ENCODE measurements around the gene CTNNBIP1.

Gene CTNNBIP1

DNA sequence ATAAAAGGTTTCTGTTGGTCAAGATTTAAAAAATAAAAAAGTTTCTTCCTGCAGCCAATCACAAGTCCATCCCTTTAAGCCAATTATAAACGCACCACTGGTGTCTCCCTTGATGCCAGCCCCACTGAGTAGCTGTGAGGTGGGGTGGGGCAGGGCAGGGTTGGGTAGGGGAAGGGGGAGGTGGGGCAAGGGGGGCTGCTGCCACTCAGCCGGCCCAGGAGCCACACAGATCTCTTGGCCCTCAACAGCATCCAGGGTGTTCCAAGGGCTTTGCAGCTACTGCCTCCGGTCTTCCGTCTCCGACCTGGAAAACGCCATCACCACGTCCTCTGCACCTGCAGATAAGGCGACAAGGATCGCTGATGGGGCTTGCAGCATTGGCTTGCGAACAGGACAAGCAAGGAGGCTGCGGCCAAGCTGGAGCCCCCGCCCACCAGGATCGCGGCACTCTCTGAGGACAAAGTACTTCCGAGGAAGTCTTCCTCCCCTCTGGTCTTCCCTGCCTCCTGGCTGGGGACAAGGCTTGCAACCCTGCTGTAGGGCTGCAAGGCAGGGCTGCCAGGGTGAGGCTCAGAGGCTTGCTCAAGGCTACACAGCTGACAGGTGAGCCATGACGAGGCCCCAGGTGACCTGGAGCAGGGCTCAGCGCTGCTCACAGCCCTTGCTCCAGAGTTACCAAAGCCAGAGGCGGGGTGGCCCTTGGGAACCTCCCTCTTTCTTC, 59.5 kb downstream of the CTNNBIP1 start:
- TF ChIP-seq NFIC (IDR thresholded peaks at IDR 0.05), result no peak
- TF ChIP-seq ZBTB7A (IDR thresholded peaks at IDR 0.05; ENCODE audit: low read depth), result no peak
- TF ChIP-seq YY1 (IDR thresholded peaks at IDR 0.05; ENCODE audit: low read depth), result no peak
- no peak for TF ChIP-seq TCF12 (IDR thresholded peaks at IDR 0.05; ENCODE audit: low read depth)
- no peak for TF ChIP-seq FOXM1 (IDR thresholded peaks at IDR 0.05; ENCODE audit: borderline replicate concordance, low read depth)
- TF ChIP-seq, protein P1, sequence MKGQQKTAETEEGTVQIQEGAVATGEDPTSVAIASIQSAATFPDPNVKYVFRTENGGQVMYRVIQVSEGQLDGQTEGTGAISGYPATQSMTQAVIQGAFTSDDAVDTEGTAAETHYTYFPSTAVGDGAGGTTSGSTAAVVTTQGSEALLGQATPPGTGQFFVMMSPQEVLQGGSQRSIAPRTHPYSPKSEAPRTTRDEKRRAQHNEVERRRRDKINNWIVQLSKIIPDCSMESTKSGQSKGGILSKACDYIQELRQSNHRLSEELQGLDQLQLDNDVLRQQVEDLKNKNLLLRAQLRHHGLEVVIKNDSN (IDR thresholded peaks at IDR 0.05), result no peak
- no peak for TF ChIP-seq CEBPB (IDR thresholded peaks at IDR 0.05)
- TF ChIP-seq RAD21 (IDR thresholded peaks at IDR 0.05; ENCODE audit: low read depth), result no peak
- TF ChIP-seq TAF1 (IDR thresholded peaks at IDR 0.05; ENCODE audit: low read depth), result no peak
- TF ChIP-seq TEAD4 (IDR thresholded peaks at IDR 0.05), result no peak
- no peak for TF ChIP-seq CREB1 (IDR thresholded peaks at IDR 0.05; ENCODE audit: low read depth)
- TF ChIP-seq, protein P2, sequence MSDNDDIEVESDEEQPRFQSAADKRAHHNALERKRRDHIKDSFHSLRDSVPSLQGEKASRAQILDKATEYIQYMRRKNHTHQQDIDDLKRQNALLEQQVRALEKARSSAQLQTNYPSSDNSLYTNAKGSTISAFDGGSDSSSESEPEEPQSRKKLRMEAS (IDR thresholded peaks at IDR 0.05), result no peak
- no peak for TF ChIP-seq EGR1 (IDR thresholded peaks at IDR 0.05)
- TF ChIP-seq, protein P3, sequence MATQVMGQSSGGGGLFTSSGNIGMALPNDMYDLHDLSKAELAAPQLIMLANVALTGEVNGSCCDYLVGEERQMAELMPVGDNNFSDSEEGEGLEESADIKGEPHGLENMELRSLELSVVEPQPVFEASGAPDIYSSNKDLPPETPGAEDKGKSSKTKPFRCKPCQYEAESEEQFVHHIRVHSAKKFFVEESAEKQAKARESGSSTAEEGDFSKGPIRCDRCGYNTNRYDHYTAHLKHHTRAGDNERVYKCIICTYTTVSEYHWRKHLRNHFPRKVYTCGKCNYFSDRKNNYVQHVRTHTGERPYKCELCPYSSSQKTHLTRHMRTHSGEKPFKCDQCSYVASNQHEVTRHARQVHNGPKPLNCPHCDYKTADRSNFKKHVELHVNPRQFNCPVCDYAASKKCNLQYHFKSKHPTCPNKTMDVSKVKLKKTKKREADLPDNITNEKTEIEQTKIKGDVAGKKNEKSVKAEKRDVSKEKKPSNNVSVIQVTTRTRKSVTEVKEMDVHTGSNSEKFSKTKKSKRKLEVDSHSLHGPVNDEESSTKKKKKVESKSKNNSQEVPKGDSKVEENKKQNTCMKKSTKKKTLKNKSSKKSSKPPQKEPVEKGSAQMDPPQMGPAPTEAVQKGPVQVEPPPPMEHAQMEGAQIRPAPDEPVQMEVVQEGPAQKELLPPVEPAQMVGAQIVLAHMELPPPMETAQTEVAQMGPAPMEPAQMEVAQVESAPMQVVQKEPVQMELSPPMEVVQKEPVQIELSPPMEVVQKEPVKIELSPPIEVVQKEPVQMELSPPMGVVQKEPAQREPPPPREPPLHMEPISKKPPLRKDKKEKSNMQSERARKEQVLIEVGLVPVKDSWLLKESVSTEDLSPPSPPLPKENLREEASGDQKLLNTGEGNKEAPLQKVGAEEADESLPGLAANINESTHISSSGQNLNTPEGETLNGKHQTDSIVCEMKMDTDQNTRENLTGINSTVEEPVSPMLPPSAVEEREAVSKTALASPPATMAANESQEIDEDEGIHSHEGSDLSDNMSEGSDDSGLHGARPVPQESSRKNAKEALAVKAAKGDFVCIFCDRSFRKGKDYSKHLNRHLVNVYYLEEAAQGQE (IDR thresholded peaks at IDR 0.05; ENCODE audit: low read depth), result no peak
- TF ChIP-seq EP300 (IDR thresholded peaks at IDR 0.05; ENCODE audit: borderline replicate concordance), result no peak

DNA sequence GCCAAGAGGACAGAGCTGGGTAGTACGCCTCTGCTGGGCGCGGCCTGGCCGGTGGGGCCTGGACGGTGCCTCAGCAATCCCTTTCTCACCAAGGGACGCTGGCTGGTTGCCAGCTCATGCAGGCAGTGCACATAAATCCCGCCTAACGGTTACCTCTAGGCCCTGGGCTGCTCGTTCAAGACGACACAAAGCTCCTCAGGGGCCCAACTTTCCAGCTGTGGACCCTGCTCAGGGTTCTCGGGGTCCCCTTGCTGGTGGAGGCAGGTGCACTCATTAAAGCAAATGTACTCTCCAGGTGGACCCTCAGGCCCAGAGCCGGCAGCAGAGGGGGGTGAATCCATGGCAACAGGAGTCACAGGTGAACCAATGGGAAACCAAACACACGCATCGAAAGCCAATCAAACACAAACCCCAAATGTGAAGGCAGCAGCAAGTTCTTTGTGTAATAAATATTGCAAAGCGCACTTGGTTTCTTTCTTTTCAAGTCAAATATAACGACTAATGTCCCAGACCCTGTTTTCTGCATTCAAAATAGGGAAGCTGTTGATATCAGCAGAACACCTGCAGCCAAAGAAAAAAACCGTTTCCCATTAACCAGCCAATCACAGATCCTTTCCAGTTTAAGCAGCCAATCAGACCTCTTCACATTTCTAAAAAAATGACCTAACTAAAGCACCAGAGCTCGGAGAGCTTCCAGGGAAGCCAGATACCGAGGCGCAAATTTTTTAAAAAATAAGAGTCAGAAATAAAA, 60.2 kb downstream of the CTNNBIP1 start:
- peak; percentile 63 for TF ChIP-seq NFIC (IDR thresholded peaks at IDR 0.05)
- TF ChIP-seq CREB1 (IDR thresholded peaks at IDR 0.05; ENCODE audit: low read depth), result no peak

DNA sequence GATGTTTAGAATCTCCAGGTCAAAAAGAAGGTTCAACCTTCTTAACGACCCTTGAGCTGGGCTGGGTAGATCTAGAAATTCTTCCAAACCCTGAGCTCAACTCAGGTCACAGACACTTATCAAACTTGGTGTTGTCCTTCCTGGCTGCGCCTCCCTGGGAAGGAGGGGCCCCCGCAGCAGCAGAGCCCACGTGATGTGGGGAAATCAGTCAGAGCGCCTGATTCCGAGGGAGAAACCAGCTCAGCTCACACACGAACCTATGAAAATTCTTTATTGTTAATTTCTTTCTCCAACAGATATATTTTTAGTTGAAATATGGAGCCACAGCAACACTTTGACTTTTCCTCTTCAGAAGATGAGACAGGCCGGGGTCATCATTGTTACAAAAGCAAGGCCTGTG, 62.0 kb downstream of the CTNNBIP1 start:
- TF ChIP-seq CREB1 (IDR thresholded peaks at IDR 0.05; ENCODE audit: low read depth) (no peak), TAF1 (IDR thresholded peaks at IDR 0.05; ENCODE audit: low read depth) (no peak), TEAD4 (IDR thresholded peaks at IDR 0.05) (no peak), NFIC (IDR thresholded peaks at IDR 0.05) (no peak), FOXM1 (IDR thresholded peaks at IDR 0.05; ENCODE audit: borderline replicate concordance, low read depth) (no peak), RAD21 (IDR thresholded peaks at IDR 0.05; ENCODE audit: low read depth) (no peak), TCF12 (IDR thresholded peaks at IDR 0.05; ENCODE audit: low read depth) (no peak), CEBPB (IDR thresholded peaks at IDR 0.05) (no peak), ZBTB7A (IDR thresholded peaks at IDR 0.05; ENCODE audit: low read depth) (no peak), EGR1 (IDR thresholded peaks at IDR 0.05) (no peak), EP300 (IDR thresholded peaks at IDR 0.05; ENCODE audit: borderline replicate concordance) (no peak)
- TF ChIP-seq, protein P3 (IDR thresholded peaks at IDR 0.05; ENCODE audit: low read depth), result no peak
- TF ChIP-seq, protein P2 (IDR thresholded peaks at IDR 0.05), result no peak

DNA sequence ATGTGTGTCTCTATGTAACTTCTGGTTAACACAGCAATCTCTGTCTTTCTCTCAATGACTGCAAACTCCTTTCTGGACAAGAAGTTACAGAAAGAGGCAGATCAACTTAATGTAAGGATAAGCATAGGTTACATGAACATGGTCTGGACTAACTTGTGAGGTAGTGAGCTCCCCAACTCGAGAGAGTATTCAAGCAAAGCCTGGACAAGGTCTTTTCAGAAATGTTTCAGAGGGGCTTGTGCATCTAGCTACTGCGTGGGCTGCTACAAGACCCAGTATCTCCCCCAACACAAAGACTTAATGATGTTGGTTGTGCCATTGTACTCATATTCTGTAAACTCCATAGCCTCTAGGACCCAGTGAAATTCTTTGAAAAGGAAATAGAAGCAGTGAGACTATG, 62.8 kb downstream of the CTNNBIP1 start:
- TF ChIP-seq YY1 (IDR thresholded peaks at IDR 0.05; ENCODE audit: low read depth) (no peak), CREB1 (IDR thresholded peaks at IDR 0.05; ENCODE audit: low read depth) (no peak), TEAD4 (IDR thresholded peaks at IDR 0.05) (no peak), FOXM1 (IDR thresholded peaks at IDR 0.05; ENCODE audit: borderline replicate concordance, low read depth) (no peak), CEBPB (IDR thresholded peaks at IDR 0.05) (no peak)
- TF ChIP-seq, protein P3 (IDR thresholded peaks at IDR 0.05; ENCODE audit: low read depth), result no peak
- TF ChIP-seq, protein P1 (IDR thresholded peaks at IDR 0.05), result no peak
